GM19025 (cell line): ENCODE results near the gene PDGFB.

Experiments used
- ATAC-seq: cut with Tn5 transposase; IDR thresholded peaks from one replicate; pipeline ENCODE4 v1.9.1; 2021; ENCODE audit warnings: mild to moderate bottlenecking, low read depth, moderate library complexity; ENCODE audit not compliant: unreplicated experiment

Gene PDGFB

GRCh38 chr22:39277142-39277607 lies 32.4 kb upstream of the PDGFB start:
- ATAC-seq, result no peak

DNA sequence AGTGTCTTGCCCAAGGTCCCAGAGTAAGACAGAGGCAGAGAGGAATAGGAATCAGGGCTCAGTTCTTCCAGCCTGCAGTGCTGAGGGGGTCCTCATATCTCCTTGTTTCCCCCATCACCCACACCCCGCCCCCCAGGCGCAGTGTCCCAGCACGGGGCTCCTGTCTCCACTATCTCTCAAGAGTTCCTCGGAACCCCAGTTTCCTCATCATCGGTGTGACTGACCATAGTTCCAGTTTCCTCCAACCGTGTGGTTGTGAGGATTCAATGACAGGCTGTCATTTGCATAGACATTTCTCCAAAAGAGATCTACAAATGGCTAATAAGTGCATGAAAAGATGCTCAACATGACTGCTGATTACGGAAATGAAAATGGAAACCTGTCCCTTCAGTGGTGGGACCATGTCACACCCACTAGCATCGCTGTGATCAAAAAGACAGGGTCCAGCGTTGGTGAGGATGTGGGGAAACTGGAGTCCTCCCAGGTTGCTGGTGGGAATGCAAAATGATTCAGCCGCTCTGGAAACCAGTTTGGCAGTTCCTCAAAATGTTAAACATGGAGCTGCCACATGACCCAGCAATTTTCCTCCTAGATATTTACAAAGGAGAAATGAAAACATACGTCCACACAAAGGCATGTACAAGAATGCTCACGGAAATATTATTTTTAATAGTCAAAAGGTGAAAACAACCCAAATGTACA lies 31.8 kb upstream of the PDGFB start:
- ATAC-seq, result no peak

DNA sequence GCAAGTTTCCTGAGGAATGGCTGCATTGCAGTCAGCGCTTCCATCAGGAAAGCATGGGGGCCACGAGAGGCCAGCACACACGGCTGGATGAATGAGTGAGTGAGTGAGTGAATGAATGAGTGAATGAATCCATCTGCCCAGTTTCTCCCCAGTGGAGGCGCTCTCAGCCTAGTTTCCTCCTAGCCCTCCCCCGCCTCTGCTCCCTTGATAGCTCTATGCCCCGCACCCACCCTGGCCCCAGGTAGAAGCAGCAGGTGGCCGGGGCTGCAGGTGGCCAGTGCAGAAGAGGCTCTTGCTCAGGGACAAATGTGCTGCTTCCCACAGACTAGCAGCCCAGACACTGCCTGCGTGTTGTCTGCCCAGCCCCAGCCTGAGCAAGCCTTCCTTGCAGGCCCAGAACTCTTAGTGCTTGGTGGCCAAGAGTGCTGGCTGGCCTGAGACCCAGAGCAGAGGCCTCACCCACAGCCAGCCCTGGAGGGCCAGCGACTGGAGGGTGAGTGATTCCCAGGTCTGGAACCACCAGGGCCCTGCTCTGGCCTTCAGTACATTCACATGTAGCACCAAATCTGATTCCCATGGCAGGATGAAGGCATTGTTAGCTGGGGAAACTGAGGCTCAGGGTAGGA lies 31.1 kb upstream of the PDGFB start:
- ATAC-seq, result no peak

DNA sequence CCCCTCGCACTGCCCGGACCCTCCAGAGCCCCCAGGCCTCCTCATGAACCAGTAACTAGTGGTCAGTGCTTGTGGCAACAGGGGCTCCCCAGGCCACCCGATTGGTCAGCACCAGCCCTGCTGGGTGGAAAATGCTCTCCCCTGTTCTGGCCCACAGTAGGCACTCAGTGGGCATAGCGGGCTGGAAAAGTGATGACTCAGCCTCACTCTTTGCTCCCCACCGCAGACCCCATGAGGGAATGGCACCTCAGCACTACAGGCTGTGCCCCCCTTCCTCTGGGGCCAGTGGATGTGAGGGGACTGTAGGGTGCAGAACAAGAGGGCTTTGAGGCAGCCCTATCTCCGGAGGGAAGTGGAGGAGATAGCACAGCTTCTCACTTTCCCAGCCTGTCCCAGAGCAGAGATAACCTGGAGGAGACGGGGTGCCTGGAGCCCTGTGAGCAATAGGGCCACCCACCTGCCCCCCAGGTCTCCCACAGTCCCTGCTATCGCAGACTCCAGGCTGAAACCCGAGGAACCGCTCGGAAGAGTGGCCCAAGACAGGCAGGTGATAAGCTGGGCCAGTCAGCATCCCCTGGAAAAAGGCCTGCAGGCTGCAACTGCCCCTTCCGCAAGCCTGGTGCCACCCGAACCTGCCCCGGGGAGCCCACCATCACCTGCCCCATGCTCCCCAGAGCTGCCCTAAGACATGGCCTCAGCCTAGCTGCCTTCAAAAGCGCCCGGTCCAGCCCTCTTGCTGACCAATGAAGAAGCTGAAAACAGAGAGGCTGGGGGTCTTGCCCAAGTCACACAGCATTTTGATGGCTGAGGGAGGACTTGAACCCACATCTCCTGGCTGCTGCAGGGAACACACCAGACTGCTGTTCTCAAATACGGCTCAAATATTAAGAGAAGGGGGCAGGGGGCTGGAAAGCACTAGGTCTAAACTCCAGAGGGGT lies 29.4 kb upstream of the PDGFB start:
- ATAC-seq, result no peak

GRCh38 chr22:39270792-39271191 lies 26.0 kb upstream of the PDGFB start:
- no peak for ATAC-seq

GRCh38 chr22:39270280-39270679 lies 25.5 kb upstream of the PDGFB start:
- ATAC-seq, result no peak

DNA sequence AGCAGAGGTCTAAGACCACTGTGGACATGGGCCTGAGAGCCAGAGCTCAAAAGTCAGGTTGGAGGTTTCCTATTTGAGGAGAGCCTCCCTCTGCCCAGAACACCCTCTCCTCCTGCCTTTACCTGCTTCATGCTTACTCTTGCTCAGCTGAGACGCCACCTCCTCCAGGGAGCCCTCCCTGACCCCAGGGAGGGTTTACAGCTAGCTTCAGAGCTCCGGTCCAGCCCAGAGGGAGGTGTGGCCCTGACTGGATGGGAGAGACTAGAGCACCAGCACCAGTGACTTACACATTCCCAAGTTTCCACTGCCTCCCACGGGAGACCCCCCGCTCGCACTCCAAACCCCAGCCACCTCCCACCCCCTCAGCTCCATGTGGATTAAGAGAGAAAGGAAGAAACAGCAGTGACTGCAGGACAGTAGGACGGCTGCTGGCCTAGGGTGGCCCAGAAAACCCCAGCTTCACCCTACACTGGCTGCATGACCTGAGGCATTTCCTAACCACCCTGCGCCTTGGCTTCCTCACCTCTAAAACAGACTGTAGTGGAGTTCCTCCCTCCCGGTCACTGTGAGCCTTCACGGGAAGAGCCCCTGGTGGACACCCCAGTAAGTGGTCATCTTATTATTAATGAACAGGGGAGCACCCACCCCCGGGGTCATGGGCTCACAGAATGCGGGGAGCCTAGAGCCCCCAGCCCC lies 24.5 kb upstream of the PDGFB start:
- ATAC-seq, result no peak

DNA sequence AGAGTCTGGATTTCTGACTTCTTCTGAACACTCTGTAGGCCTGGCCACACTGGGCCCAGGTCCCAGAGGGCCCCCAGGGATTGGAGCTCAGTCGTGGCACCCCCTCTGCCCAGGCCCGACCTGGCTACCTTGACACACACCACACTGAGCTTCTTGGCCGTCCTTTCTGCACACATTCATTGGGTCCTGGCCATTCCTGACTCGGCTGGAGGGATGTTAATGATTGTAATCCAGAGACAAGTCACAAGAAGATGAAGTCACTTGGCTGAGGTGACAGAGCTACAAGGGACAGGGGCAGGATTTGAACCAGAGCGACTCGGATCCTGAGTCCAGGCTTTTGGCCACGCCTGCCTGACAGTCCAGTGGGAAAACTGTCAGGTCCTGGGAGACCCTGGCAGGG lies 23.9 kb upstream of the PDGFB start:
- ATAC-seq, result no peak

GRCh38 chr22:39267974-39268373 lies 23.2 kb upstream of the PDGFB start:
- ATAC-seq, result no peak

DNA sequence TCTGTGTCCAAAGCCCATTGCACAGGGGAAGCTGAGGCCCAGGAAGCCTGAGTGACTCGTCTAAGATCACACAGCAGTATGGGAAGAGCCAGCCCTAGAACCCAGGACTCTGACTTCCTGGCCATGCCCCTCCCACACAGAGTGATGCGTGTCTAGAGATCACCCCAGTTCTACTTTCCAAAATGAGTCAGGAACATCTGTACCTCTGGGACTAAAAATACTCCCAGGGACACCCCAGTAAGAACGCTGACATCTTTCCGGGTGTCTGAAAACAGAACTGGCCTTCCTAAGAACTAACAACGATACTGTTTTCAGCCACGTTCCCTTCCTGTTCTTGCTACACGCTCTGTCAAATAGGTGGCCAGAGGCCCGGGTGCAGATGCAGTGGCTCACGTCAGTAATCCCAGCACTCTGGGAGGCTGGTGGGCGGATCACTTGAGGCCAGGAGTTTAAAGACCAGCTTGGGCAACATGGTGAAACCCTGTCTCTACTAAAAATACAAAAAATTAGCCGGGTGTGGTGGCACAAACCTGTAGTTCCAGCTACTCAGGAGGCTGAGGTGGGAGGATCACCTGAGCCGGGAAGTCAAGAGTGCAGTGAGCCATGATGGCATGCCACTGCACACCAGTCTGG lies 21.7 kb upstream of the PDGFB start:
- ATAC-seq, result peak; percentile 76

DNA sequence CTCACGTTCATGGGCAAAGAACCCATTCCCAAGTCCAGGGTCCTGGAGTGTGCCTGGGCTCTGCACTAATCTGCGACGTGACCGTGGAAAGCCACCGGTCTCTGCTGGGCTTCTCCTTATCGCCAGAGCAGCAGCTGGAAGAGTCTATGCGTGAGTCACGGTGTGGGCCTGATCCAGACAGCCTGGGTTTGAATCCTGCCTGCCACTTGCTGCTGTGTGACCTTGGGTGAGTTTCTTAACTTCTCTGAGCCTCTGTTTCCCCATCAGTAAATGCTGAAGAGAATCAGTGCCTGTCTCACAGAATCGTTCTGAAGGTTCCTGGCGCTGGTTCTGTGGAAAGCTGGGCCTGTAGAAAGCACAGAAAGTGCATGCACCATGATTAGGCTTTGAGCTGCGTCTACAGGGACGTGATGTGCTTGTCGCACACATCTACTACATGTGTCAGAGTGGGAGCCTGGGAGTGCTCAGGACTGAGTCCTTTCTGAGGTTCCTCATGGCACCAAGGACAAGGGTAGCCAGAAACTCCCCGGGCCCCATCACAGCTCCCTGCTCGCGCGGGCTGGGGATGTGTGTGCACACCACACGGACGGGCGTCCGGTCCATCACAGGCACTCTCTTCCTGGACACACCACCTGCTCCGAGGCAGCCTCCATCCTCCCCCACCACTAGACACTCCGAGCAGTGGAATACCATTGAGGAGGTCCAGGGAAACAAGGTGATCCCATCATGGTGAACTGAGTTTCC lies 20.5 kb upstream of the PDGFB start:
- ATAC-seq, result no peak

DNA sequence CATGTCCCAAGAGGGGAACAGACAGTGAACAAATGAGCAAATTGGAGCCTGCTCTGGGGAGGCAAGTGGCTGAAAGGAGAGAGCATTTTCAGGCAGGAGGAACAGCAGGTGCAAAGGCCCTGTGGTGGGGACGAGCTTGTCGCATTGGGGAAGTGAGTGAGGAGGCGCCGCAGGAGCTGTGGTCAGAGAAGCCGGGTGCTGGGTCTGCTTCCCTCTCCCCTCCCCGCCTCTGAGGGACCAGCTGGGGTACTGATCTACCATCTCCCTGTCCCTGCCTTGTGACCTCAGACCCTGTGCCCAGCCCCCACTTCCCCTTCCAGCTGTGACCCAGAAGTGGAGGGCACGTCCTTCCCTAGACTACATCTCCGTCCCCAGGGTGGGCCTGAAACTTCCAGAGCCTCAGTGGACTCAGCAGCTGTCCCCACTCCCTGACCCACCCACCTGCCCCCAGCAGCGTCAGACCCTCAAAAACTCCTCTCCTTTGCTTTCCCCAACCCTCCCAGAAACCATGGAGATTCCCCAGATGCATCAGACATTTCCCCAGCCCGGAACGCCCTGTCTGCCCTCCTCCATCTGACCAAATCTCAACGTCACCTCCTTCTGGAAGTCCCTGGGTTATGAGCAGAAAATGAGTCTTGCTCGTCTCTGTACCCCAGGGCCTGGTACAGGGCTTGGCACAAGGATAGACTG lies 19.7 kb upstream of the PDGFB start:
- ATAC-seq, result no peak

- ATAC-seq, result no peak
Observed at GRCh38 chr22:39263626-39264348, 19.0 kb upstream of the PDGFB start.

DNA sequence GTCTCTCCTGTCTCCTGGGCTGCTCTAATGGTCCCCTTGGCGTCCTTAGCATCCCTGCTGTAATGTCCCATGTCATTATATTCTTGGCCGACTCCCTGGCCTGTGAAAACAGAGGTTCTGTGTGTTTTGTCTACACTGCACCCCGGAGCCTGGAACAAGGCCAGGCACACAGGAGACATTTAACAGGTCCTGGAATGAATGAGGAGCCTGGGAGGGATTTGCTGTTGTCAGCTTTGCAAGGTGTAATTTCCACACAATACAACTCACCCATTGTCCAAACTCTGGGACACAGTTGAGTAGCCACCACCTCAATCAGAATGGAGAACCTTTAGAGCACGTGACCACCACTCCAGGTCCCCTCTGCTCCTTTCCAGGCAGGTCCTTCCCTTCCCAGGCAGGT lies 14.9 kb upstream of the PDGFB start:
- ATAC-seq, result no peak

DNA sequence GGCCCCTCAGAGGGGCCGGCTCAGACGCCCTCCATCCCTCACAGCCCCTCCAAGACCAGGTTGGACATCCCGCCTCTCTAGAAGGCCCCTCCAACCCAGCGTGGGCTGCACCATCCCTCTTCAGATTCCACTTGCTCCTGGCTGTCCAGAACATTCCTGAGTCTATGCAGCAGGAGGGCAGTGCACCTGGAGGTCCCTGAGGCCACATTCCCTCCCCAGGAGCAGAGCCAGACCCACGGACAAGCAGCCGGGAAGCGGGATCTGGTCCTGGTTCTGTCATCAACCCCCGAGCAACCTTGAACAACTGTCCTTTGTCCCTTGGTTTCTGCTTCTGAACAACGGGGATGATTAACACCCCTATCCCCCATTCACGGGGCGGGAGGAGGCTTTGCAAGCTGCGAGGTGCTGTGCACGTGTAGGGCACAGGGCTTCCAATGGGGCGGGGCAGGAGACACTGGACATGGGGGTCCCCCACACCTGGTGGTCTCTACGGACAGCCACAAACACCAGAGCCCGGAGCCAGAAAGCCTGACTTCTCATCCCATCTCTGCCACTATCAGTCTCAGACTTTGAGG lies 13.2 kb upstream of the PDGFB start:
- no peak for ATAC-seq

DNA sequence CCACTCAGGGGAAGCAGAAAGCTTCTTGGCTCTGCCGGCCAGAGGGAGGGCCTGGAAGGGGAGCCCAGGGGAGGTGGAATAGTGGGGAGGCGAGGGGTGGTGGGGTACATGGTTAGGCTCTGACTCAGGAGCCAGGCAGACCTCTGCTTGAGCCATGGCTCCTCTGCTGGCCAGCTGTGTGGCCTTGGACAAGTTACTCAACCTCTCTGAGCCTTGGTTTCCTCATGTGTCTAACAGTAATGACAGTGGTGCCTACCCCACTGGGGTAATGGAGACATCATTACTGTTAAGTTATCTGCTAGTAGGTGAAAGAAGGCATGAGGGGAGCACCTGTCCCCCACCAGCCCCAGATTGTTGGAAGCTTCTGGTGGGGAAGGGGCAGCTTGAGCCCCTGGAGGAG lies 12.2 kb upstream of the PDGFB start:
- ATAC-seq, result no peak

DNA sequence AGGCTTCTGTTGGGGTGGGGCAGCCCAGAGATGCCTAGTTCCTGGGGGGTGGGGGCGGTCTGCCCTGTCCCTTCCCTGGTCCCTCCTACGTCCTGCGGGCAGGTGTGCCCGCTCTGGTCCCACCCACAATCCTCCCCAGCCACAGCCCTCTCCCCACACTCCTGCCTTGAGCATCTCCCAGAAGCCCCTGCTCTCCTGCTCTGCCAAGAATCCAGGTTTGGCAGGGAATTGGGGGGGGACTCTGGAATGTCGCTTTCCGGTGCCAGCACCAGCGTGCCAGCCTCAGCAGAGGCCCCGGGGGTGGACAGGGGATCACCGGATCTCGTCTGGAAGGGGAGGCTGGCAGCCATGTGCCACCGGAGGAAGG lies 11.4 kb upstream of the PDGFB start:
- ATAC-seq, result no peak
